ENCODE results near the gene MCUB. TPM values are rescaled to one million over a fixed set of nuclear protein-coding genes. Genes with fewer than 3 reads are reported as not detected.

MCUB gene, protein sequence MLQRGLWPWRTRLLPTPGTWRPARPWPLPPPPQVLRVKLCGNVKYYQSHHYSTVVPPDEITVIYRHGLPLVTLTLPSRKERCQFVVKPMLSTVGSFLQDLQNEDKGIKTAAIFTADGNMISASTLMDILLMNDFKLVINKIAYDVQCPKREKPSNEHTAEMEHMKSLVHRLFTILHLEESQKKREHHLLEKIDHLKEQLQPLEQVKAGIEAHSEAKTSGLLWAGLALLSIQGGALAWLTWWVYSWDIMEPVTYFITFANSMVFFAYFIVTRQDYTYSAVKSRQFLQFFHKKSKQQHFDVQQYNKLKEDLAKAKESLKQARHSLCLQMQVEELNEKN
- total RNA-seq (2022; extraction: Qiagen RNA extraction), result 13.0 to 25.3 TPM (median 20.2 TPM) in 5 replicates

DNA sequence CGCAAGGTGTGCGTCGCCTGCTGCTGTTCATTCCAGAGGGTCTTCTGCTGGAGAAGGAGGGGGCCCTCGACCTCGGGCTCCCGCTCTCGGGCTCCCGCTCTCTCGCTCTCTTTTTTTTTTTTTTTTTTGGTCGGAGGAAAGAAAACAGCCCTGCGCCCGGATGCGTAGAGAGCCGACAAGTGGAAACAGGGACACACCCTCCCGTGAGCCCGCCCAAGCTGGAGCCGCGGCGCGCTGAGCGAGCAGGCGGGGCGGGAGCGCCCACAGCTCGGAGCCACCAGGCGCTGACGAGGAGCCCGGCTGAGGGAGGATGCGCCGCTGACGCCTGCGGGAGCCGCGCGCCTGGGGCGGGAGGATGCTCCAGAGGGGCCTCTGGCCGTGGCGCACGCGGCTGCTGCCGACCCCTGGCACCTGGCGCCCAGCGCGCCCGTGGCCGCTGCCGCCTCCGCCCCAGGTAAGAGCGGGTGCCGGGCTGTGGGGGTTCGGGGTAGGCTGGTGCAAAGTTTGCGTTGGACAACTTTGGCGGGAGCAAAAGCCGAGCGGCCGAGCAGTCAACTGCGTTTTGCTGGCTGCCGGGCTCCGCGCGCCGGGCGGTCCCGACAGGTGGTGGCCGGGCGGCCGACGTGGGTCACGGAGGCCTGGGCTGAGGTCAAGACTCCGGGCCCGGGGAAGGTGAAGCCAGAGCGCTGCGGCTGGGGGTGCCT, at the start of gene MCUB:
Gene MCUB, plus strand, starts transcription at position 264 of the 704 bp plus-strand sequence. Its CDS starts 92 bp downstream, at position 356.

DNA sequence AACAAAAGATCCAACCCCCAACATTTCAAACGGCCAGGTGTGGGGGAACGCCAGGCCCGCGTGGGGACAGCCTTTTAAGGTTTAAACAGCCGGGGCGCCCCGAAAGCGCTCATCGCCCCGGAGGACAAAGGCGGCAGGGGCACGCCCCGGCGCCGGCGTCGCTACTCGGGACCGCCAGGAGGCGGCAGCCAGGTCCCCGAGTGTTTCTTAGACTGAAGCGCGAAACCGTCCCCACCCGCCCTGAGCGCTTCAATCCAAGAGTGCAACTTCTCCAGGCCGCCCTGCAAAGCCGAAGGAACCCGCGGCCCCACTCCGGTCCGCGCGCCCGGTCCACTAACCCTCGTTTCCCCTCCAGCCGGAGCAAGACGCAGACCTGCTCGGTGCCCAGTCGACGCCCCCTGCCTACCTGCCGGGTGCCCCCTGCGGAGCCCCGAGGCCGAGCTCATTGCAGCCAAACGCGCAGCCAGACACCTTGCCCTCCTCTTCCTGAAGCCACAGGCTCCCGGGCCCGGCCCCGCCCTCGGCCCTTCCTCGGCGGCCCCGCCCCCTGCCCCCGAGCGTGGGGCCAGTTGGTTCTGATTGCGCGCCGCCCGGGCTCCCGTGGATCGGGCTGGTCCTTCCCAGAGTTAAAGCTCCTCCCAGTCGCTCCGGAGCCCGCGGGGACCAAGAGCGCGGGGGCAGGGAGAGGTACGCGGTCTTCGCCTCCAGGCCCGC, 143.1 kb downstream of the MCUB start, which contains the start of gene CASP6:
Gene CASP6, minus strand, starts transcription at position 496 of the 714 bp plus-strand sequence. Its CDS starts 50 bp downstream, at position 446.

GRCh38 chr4:109729718-109730618, 169.9 kb downstream of the MCUB start, which contains the start of gene PLA2G12A:
TSS of gene PLA2G12A (minus strand) at chr4:109730070. CDS start at chr4:109729809, 261 bp downstream.

Other genes starting within 250 kb of the MCUB start
- 16.0 to 20.8 TPM (median 19.3 TPM) in 5 replicates for gene SEC24B, start 126.4 kb upstream of the MCUB start, total RNA-seq (2022; extraction: Qiagen RNA extraction)
- gene CASP6, start 143.2 kb downstream of the MCUB start, total RNA-seq (2022; extraction: Qiagen RNA extraction), result 15.9 to 18.4 TPM (median 16.6 TPM) in 5 replicates
- 10.0 to 14.9 TPM (median 11.2 TPM) in 5 replicates for gene PLA2G12A, start 169.8 kb downstream of the MCUB start, total RNA-seq (2022; extraction: Qiagen RNA extraction)
- 0.55 to 0.95 TPM (median 0.84 TPM) in 5 replicates for gene CFI, start 241.8 kb downstream of the MCUB start, total RNA-seq (2022; extraction: Qiagen RNA extraction)